K562 (cell line): ENCODE measurements around the gene NAA10. TPM values are rescaled to one million over a fixed set of nuclear protein-coding genes. Genes with fewer than 3 reads are reported as not detected.

ENCODE experiments used
- ATAC-seq: fragments of 200-7000 bp; cut with Tn5 transposase; 3 replicates; pipeline ENCODE4 v1.9.1; 2020; ENCODE audit warnings: moderate library complexity
- BruUV-seq: library from RNA; stranded (reverse); fragments of 400-500 nt; replicated peaks from 2 replicates; lab custom pipeline; 2021; lab: Mats Ljungman, UMichigan
- CTCF ChIA-PET: fragments of 300-600 bp; formaldehyde crosslinking; extraction: SDS; loops from one replicate; lab custom pipeline; 2021; ENCODE audit warnings: low intra/inter-chr PET ratio; lab: Yijun Ruan, JAX
- POLR2A ChIA-PET: fragments of 300-600, 350-650 bp; sonication (Branson Sonifier 250); formaldehyde crosslinking; extraction: SDS; loops from one replicate; lab custom pipeline; 2021; ENCODE audit warnings: antibody characterized with exemption, inconsistent platforms; lab: Yijun Ruan, JAX
- DNase-seq, 4 experiments: peaks; one replicate each; pipeline versions ENCODE4 v3.0.0 to v3.0.0-alpha.2; 2011 to 2018; ENCODE audit warnings: low spot score in 3 of 4, mixed read lengths in 3 of 4; ENCODE audit errors: extremely low read depth in 1 of 4
- FAIRE-seq: peaks from 2 replicates; lab custom pipeline; 2011; peaks lifted over from hg19 to GRCh38; lab: Jason Lieb, UNC
- H2AFZ ChIP-seq: 2 replicates; pipeline ENCODE4 v1.6.0; 2011; ENCODE audit warnings: low read depth, low read length, control low read depth, inconsistent platforms
- H3K27ac ChIP-seq: fragments of 200-600 bp; 3 replicates; pipeline ENCODE4 v1.8.0; 2011; ENCODE audit warnings: low read depth, mild to moderate bottlenecking, control low read depth, inconsistent platforms, low read length, moderate library complexity, mixed read lengths; ENCODE audit errors: extremely low read depth
- H3K27me3 ChIP-seq, 2 experiments: fragments of 300-600 bp in 1 of 2; 2 replicates in 1 of 2; 3 replicates in 1 of 2; pipeline versions ENCODE4 v1.6.0 to v1.8.0; 2011; ENCODE audit warnings: inconsistent platforms in 2 of 2, low read length in 2 of 2, mild to moderate bottlenecking in 1 of 2, mixed read lengths in 1 of 2, moderate library complexity in 1 of 2; ENCODE audit not compliant: control insufficient read depth in 2 of 2, insufficient read depth in 2 of 2
- H3K36me3 ChIP-seq: fragments of 300-600 bp; 3 replicates; pipeline ENCODE4 v1.8.0; 2011; ENCODE audit warnings: mild to moderate bottlenecking, low read length, inconsistent platforms; ENCODE audit not compliant: control insufficient read depth, insufficient read depth
- H3K4me1 ChIP-seq, 2 experiments: fragments of 200-600 bp in 1 of 2; replicated peaks in 1 of 2; 2 replicates in 1 of 2; 3 replicates in 1 of 2; pipeline versions ENCODE4 v1.5.1 to v1.8.0; 2011; ENCODE audit warnings: inconsistent platforms in 2 of 2, low read length in 2 of 2, mild to moderate bottlenecking in 1 of 2, mixed read lengths in 1 of 2, moderate library complexity in 1 of 2; ENCODE audit not compliant: control insufficient read depth in 2 of 2, insufficient read depth in 2 of 2
- H3K4me2 ChIP-seq: 2 replicates; pipeline ENCODE4 v1.6.1; 2011; ENCODE audit warnings: low read length, control low read depth, inconsistent platforms, mixed read lengths; ENCODE audit not compliant: insufficient read depth
- H3K4me3 ChIP-seq: fragments of 200-600 bp; sonication (generic), shearing (Covaris generic); 2 replicates; pipeline ENCODE4 v1.5.1; 2016; ENCODE audit warnings: control low read depth, inconsistent platforms
- H3K79me2 ChIP-seq: fragments of 200-600 bp; 3 replicates; pipeline ENCODE4 v1.8.0; 2011; ENCODE audit warnings: low read length, inconsistent platforms; ENCODE audit not compliant: control insufficient read depth, insufficient read depth
- H3K9ac ChIP-seq, 2 experiments: 2 replicates each; pipeline versions ENCODE4 v1.6.0 to v1.6.1; 2011; ENCODE audit warnings: low read depth in 2 of 2, low read length in 2 of 2, control low read depth in 1 of 2, inconsistent platforms in 1 of 2, mild to moderate bottlenecking in 1 of 2, mixed read lengths in 1 of 2; ENCODE audit not compliant: insufficient read depth in 1 of 2
- H3K9me1 ChIP-seq: one replicate; pipeline ENCODE4 v1.6.0; 2011; ENCODE audit warnings: inconsistent platforms, mild to moderate bottlenecking, low read length, moderate library complexity; ENCODE audit not compliant: control insufficient read depth, insufficient read depth
- H3K9me3 ChIP-seq: replicated peaks from 2 replicates; pipeline ENCODE4 v1.5.1; 2011; ENCODE audit warnings: low read depth, low read length, inconsistent platforms; ENCODE audit not compliant: control insufficient read depth, insufficient read depth
- H4K20me1 ChIP-seq: replicated peaks from 2 replicates; pipeline ENCODE4 v1.6.1; 2011; ENCODE audit warnings: low read length, inconsistent platforms, mixed read lengths; ENCODE audit not compliant: control insufficient read depth, insufficient read depth
- GABPB1 ChIP-seq: sonication (generic); formaldehyde crosslinking; IDR thresholded peaks from 2 replicates; pipeline ENCODE4 v1.8.0; 2022; ENCODE audit warnings: mild to moderate bottlenecking, missing genetic modification reagents
- HCFC1 ChIP-seq: IDR thresholded peaks from 2 replicates; pipeline ENCODE4 v1.6.1; 2012; ENCODE audit warnings: low read depth, low read length, improper control_type of control experiment
- MAFK ChIP-seq: IDR thresholded peaks from 2 replicates; pipeline ENCODE4 v1.6.1; 2011; ENCODE audit warnings: low read length, improper control_type of control experiment
- MAZ ChIP-seq, 2 experiments: fragments of 450-650 bp in 1 of 2; sonication (generic) in 1 of 2; formaldehyde crosslinking; IDR thresholded peaks in 1 of 2; conservative IDR thresholded peaks in 1 of 2; 2 replicates each; pipeline versions ENCODE4 v1.4.0 to v1.5.0; 2020; ENCODE audit warnings: mild to moderate bottlenecking in 1 of 2, missing genetic modification reagents in 1 of 2
- NR2C2 ChIP-seq, 2 experiments: fragments of 200-800 bp in 1 of 2; sonication (Bioruptor generic) in 1 of 2; sonication (generic) in 1 of 2; formaldehyde crosslinking in 1 of 2; IDR thresholded peaks; 2 replicates each; pipeline versions ENCODE4 v1.6.1 to v1.8.0; 2016 to 2022; ENCODE audit warnings: mild to moderate bottlenecking in 1 of 2, missing compliant biosample characterization in 1 of 2, missing genetic modification characterization in 1 of 2, missing genetic modification reagents in 1 of 2
- RAD21 ChIP-seq, 2 experiments: fragments of 250-450 bp in 1 of 2; fragments of 450-650 bp in 1 of 2; sonication (Bioruptor Pico) in 1 of 2; formaldehyde crosslinking in 1 of 2; IDR thresholded peaks in 1 of 2; conservative IDR thresholded peaks in 1 of 2; 2 replicates each; pipeline versions ENCODE4 v1.4.0 to v1.8.0; 2020 to 2022; ENCODE audit warnings: mild to moderate bottlenecking in 2 of 2, moderate library complexity in 1 of 2
- SP1 ChIP-seq: sonication (generic); formaldehyde crosslinking; IDR thresholded peaks from 2 replicates; pipeline ENCODE4 v1.8.1; 2022; ENCODE audit warnings: mild to moderate bottlenecking, missing genetic modification reagents
- SRF ChIP-seq, 2 experiments: fragments of 250-450, 450-650 bp in 1 of 2; sonication (Bioruptor Pico) in 1 of 2; sonication (generic) in 1 of 2; formaldehyde crosslinking; IDR thresholded peaks; 2 replicates each; pipeline versions ENCODE4 v1.5.0 to v1.5.1; 2020 to 2022; ENCODE audit warnings: mild to moderate bottlenecking in 1 of 2, missing genetic modification reagents in 1 of 2
- STAG1 ChIP-seq: sonication (generic); formaldehyde crosslinking; IDR thresholded peaks from 2 replicates; pipeline ENCODE4 v1.5.0; 2020; ENCODE audit warnings: missing genetic modification reagents, borderline replicate concordance
- ZBTB7A ChIP-seq: IDR thresholded peaks from 2 replicates; pipeline ENCODE4 v1.6.1; 2011; ENCODE audit warnings: low read depth, mild to moderate bottlenecking, low read length, moderate library complexity, borderline replicate concordance; ENCODE audit not compliant: control insufficient read depth
- WGBS: fragments of 100-300 bp; shearing (Covaris generic); methylation state at CpG from one replicate; pipeline ENCODE4 v1.1.6; 2016; ENCODE audit warnings: low coverage, mixed read lengths; ENCODE audit not compliant: insufficient coverage; ENCODE audit errors: missing lambda C conversion rate; 5-methylcytosine and 5-hydroxymethylcytosine counted together
- in situ Hi-C: fragments of 300-500 bp; cut with MboI; formaldehyde crosslinking; loops from 4 replicates; pipeline ENCODE4 v1.15.0; 2018; ENCODE audit warnings: inconsistent platforms, mixed read lengths
- intact Hi-C: fragments of 100-400 bp; cut with micrococcal nuclease; formaldehyde crosslinking; loops from 2 replicates; pipeline ENCODE4 v1.14.2; 2022
- polyA plus RNA-seq, 8 experiments: library from polyadenylated mRNA; depleted of rRNA in 4 of 8; stranded (reverse) in 5 of 8; unstranded in 3 of 8; fragments of >200 nt; fragmentation: Nextera tagmentation in 2 of 8; fragmentation: Illumina TruSeq in 1 of 8; extraction: Ambion mirVana in 2 of 8; extraction: Trizol in 1 of 8; gene quantifications; 2 replicates each; pipeline versions ENCODE4 v1.2.1 to v1.2.3, GENCODE V29; 2011 to 2014; ENCODE audit warnings: inconsistent platforms in 1 of 8, missing spikeins in 1 of 8
- total RNA-seq, 7 experiments: library from RNA; depleted of rRNA in 6 of 7; stranded (reverse); fragments of >200 nt in 6 of 7; fragmentation: Illumina TruSeq in 2 of 7; extraction: Trizol in 2 of 7; gene quantifications; 2 replicates each; pipeline versions ENCODE4 v1.2.1 to v1.2.3, GENCODE V29; 2011 to 2021; ENCODE audit warnings: low replicate concordance in 1 of 7
- TF ChIP-seq, protein P1 (sequence below): fragments of 450-650 bp; formaldehyde crosslinking; IDR thresholded peaks from 2 replicates; pipeline ENCODE4 v1.4.0; 2020; ENCODE audit warnings: mild to moderate bottlenecking, moderate library complexity
- TF ChIP-seq, protein P2 (sequence below): fragments of 450-650 bp; IDR thresholded peaks from 2 replicates; pipeline ENCODE4 v1.6.1; 2018; ENCODE audit not compliant: partially characterized antibody

Gene NAA10
- total and polyA plus RNA-seq, 9 of the 15 experiments (the other 6 are each of a cell fraction or from before 2014, with no cell fraction given), result 11.1 to 250 (median 134) TPM

GRCh38 chrX:153953342-153953830 lies 18.5 kb upstream of the NAA10 start:
- FAIRE-seq (peak; percentile 76), ATAC-seq (peak; percentile 86), DNase-seq (peak; percentile 56 to 77 (median 69))
- Histone ChIP-seq H3K27ac (peak overlapping the region; percentile 64; the same call in 2 of the 3 replicates), H4K20me1 (no peaks in the 10 kb centered on the region), H3K4me2 (no peak overlapping the region), H2AFZ (no peak overlapping the region), H3K79me2 (peaks cover 9% of the 10 kb centered on the region; the same call in 2 of the 3 replicates), H3K9me1 (no peaks in the 10 kb centered on the region), H3K27me3 (no peaks in the 10 kb centered on the region), H3K4me1 (peaks cover 0 to 48% of the 10 kb centered on the region in 2 experiments; a peak in 2 of 5 replicates), H3K4me3 (no peak overlapping the region), H3K9ac (peak overlapping the region in 1 of 2 experiments; percentile 8; a peak in 1 of 4 replicates), H3K36me3 (peaks cover 98% of the 10 kb centered on the region; the same call in 2 of the 3 replicates), H3K9me3 (no peaks in the 10 kb centered on the region)
- POLR2A ChIA-PET, result no interaction called here
- 46% methylated on average over 15 of the region's 33 CpGs for WGBS
- no TSS peak for BruUV-seq
- intact Hi-C loops (no loop called here), in situ Hi-C loops (no loop called here)
- CTCF ChIA-PET, result interaction anchor here (0.6 to 1.3 kb wide), 4 partner anchors 188 to 414 kb away, joined by 3 to 7 read pairs (median 4); no protein-coding TSS in a partner anchor
- TF ChIP-seq HCFC1 (0 out of 2 replicates have a peak, but pooled peaks have one; percentile 7), MAFK (peak; percentile 20; the same call in 1 of the 2 replicates), SRF (CRISPR knock-in tag; IDR thresholded peaks at IDR 0.05) (peak; percentile 88 to 98), STAG1 (CRISPR knock-in tag) (peak; percentile 87; the same call in 1 of the 2 replicates), RAD21 (CRISPR knock-in tag; conservative IDR thresholded peaks at IDR 0.05 in 1 of 2, IDR thresholded peaks at IDR 0.05 in 1 of 2) (peak; percentile 70 to 76), NR2C2 (CRISPR knock-in tag; IDR thresholded peaks at IDR 0.05) (0 out of 2 replicates have a peak, but pooled peaks have one; percentile 34), NR2C2 (tag; IDR thresholded peaks at IDR 0.05) (no peak), GABPB1 (CRISPR knock-in tag) (0 out of 2 replicates have a peak, but pooled peaks have one; percentile 19), SP1 (CRISPR knock-in tag) (peak; percentile 49; the same call in 1 of the 2 replicates), ZBTB7A (peak; percentile 41; the same call in 1 of the 2 replicates), MAZ (CRISPR knock-in tag; conservative IDR thresholded peaks at IDR 0.05 in 1 of 2, IDR thresholded peaks at IDR 0.05 in 1 of 2) (peak in 1 of 2 experiments; percentile 16; a peak in 1 of 4 replicates)
- TF ChIP-seq, protein P1, sequence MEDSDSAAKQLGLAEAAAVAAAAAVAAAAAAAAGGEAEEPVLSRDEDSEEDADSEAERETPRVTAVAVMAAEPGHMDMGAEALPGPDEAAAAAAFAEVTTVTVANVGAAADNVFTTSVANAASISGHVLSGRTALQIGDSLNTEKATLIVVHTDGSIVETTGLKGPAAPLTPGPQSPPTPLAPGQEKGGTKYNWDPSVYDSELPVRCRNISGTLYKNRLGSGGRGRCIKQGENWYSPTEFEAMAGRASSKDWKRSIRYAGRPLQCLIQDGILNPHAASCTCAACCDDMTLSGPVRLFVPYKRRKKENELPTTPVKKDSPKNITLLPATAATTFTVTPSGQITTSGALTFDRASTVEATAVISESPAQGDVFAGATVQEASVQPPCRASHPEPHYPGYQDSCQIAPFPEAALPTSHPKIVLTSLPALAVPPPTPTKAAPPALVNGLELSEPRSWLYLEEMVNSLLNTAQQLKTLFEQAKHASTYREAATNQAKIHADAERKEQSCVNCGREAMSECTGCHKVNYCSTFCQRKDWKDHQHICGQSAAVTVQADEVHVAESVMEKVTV, result peak; percentile 57; the same call in 1 of the 2 replicates
- TF ChIP-seq, protein P2, sequence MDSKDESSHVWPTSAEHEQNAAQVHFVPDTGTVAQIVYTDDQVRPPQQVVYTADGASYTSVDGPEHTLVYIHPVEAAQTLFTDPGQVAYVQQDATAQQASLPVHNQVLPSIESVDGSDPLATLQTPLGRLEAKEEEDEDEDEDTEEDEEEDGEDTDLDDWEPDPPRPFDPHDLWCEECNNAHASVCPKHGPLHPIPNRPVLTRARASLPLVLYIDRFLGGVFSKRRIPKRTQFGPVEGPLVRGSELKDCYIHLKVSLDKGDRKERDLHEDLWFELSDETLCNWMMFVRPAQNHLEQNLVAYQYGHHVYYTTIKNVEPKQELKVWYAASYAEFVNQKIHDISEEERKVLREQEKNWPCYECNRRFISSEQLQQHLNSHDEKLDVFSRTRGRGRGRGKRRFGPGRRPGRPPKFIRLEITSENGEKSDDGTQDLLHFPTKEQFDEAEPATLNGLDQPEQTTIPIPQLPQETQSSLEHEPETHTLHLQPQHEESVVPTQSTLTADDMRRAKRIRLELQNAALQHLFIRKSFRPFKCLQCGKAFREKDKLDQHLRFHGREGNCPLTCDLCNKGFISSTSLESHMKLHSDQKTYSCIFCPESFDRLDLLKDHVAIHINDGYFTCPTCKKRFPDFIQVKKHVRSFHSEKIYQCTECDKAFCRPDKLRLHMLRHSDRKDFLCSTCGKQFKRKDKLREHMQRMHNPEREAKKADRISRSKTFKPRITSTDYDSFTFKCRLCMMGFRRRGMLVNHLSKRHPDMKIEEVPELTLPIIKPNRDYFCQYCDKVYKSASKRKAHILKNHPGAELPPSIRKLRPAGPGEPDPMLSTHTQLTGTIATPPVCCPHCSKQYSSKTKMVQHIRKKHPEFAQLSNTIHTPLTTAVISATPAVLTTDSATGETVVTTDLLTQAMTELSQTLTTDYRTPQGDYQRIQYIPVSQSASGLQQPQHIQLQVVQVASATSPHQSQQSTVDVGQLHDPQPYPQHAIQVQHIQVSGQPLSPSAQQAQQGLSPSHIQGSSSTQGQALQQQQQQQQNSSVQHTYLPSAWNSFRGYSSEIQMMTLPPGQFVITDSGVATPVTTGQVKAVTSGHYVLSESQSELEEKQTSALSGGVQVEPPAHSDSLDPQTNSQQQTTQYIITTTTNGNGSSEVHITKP, result peak; percentile 15
